ENCODE measurements around the gene ADAMTS4.

Gene ADAMTS4

DNA sequence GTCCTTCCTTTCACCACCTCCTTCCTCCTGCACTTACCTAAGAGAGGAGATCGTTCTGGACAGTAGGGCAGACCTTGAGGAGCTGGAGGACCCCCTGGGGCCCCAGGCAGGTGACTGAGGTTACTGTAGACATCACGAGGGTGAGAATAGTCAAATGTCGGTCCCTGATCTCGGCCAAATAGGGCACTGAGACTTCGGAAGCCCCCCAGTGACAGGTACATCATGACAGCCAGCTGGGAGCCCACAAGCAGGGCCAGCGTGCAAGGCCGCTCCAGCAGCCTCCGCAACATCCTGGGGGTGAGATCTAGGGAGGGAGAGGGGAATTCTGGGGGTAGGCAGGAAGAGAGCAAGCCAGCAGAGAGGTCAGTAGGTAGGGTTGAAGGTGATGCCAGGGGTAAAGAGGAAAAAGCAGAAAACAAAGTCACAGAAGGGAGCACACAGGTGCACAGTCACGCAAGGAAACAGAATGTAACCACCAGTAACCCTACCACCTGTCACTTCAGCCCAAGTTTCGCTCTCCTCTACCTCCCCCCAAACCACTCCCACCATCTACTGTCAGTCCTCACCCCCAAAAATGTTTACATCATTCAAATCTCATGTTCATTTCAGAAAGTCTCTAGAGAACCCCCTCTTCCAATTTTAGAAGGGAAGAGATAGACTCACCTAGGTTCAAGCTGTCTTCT lies 22.9 kb downstream of the ADAMTS4 start:
- DNase-seq (ENCODE audit: low read depth in 1 of 2, low spot score in 1 of 2): no peak

DNA sequence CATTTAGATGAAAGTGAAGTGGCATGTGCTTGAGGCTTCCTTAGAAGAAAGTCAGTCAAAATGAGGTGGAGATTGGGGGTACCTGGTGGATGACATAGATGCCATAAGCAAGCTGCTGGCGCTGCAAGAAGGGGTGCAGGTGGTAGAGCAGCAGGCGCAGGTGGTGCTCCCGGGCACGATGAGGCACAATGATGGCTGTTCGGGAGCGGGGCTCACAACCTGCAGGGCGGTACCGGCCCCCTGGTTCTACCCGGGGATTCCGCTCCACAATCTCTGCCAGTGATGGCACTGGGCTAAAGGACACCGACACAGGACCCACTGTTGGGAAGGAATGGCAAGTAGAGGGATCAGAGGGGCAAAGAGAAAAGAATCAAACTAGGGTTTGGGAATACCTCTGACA lies 23.9 kb downstream of the ADAMTS4 start:
- DNase-seq (ENCODE audit: low read depth in 1 of 2, low spot score in 1 of 2): no peak

DNA sequence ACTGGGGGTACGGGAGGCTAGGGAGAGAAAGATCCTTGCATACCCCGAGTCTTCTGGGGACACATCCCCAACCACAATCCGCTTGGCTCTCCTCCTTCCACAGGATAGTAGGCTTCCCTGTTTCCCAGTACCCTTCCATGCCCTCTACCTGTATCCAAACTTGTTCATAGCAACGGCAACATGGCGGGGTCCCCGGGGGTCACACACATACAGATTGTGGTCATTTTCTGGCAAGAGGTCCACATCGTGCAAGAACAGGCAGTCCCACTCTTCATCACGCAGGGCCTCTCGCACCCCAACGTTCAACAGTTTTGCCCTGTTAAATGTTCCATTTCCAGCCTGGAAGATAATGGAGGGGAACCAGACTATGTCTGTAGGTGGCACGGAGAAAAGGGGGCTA lies 25.1 kb downstream of the ADAMTS4 start:
- no peak for DNase-seq (ENCODE audit: low read depth in 1 of 2, low spot score in 1 of 2)

DNA sequence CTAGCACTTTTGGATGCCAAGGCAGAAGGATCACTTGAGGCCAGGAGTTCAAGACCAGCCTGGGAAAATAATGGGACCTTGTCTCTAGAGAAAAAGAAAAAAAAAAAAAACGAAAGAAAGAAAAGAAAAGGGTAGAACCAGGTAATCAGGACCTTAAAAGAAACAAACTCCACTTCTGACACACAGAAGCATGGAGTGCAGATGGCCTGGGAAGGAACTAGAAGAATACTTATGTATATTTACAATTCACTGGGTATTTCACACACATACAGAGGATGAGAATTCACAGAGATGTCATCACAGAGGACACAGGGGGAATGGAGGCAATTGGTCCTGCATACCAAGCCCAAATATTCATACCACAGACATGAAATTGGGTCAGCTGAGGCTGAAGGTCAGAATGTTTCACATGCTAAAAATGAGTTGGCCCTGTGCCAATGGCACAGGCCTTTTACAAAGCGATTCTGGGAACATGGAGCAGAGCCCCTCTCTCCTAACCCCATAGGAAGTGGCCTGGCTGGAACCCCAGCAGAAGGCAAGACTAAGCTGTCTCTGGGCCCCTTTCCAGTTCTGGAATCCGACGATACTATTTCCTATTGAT lies 26.0 kb downstream of the ADAMTS4 start:
- DNase-seq (ENCODE audit: low read depth in 1 of 2, low spot score in 1 of 2): no peak

DNA sequence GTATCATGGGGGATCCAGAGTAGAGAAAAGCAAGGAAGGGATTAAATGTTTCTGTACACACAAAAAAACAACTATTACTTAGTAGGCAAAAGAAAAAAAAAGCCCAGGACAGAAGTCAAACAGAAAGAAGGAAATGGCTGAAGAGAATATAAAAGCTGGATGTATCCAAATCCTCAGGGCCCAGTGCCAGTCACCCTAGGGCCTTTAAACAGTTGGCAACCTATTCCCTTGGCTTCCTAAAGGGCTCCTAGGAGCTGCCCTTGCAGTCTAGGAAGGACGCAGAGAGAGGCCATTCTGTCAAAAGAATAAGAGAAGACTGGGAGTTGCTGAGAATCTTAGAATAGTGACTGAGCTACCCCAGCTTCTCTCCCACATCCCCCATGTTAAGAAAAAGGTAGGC lies 26.5 kb downstream of the ADAMTS4 start:
- DNase-seq (ENCODE audit: low read depth in 1 of 2, low spot score in 1 of 2): no peak

DNA sequence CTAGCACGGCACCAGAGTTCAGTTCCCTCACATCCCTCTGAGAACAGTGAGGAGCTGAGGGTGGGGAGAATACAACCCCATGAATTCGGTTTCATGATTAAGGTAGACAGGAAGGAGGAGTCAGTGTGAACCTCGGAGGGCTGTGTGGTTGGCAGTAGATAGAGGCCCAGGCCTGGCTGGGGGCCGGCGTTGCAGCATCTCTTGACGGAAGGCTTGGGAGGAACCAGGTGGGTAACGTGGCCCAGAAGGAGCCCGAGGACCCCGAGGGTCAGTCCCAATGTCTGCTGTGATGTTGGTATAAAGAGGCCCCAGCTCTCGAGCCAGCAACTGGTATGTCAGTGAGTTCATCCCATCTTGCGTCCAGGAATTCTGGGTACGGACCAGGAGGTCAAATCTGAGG lies 27.2 kb downstream of the ADAMTS4 start:
- DNase-seq (ENCODE audit: low read depth in 1 of 2, low spot score in 1 of 2): no peak

DNA sequence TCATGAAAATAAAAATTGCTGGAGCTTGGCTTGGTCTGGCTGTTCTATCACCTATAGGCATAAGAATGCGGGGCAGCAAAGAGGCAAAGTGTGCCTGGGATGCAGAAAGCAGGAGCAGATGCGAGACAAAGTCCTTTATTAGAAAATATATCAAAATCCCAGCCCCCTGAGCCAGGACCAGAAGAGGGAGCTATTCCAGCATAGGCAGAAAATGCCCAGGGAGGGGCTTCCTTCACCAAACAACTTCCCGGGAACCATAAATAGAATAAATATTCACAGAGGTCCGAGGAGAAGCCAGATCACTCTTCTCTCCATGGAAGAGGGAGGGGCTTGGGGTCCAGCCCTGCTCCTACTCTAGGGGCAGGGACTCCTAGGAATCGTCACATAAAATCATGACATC lies 27.7 kb downstream of the ADAMTS4 start:
- DNase-seq (ENCODE audit: low read depth in 1 of 2, low spot score in 1 of 2): no peak

DNA sequence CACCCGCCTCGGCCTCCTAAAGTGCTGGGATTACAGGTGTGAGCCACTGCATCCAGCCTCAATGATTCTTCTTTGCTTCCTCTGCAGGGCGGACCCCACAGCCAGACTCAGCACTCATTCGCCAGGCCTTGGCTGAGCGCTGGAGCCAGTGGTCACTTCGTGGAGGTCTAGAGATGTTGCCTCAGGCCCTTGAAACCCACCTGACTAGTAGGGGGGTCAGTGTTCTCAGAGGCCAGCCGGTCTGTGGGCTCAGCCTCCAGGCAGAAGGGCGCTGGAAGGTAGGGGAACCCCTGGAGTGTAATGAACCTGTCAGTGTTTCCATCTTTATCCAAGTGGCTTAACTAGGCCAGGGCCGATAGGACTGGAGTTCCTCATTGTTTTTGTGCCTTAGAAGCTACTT lies 29.9 kb downstream of the ADAMTS4 start:
- no peak for DNase-seq (ENCODE audit: low read depth in 1 of 2, low spot score in 1 of 2)

DNA sequence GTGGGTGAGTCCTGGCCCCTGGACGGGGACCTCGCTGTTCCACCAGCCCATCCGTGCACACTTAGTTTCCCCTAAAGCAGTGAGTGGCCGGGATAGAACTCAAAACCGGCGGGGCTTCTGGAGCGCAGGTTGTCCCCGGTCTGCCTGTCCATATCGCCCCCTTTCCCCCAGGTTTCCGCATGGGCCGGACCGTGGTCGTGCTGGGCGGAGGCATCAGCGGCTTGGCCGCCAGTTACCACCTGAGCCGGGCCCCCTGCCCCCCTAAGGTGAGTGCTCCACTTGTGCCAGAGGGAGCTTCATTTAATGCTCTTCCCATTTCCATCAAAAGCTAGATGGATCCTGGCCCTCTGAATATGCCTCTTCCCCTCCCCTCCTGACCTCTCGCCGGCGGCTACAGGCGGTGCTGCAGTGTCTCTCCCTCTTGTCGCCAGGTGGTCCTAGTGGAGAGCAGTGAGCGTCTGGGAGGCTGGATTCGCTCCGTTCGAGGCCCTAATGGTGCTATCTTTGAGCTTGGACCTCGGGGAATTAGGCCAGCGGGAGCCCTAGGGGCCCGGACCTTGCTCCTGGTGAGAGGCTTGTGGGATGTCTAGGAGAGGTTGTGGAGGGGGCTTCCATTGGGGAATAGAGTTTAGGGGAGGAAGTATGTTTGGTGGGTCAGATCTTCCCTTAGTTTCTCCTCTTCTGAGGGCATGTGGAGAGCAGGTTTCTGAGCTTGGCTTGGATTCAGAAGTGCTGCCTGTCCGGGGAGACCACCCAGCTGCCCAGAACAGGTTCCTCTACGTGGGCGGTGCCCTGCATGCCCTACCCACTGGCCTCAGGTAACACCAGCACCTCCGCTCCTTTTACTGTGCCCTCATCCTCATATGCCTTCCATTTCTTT lies 31.9 kb downstream of the ADAMTS4 start:
- DNase-seq (ENCODE audit: low read depth in 1 of 2, low spot score in 1 of 2): no peak

DNA sequence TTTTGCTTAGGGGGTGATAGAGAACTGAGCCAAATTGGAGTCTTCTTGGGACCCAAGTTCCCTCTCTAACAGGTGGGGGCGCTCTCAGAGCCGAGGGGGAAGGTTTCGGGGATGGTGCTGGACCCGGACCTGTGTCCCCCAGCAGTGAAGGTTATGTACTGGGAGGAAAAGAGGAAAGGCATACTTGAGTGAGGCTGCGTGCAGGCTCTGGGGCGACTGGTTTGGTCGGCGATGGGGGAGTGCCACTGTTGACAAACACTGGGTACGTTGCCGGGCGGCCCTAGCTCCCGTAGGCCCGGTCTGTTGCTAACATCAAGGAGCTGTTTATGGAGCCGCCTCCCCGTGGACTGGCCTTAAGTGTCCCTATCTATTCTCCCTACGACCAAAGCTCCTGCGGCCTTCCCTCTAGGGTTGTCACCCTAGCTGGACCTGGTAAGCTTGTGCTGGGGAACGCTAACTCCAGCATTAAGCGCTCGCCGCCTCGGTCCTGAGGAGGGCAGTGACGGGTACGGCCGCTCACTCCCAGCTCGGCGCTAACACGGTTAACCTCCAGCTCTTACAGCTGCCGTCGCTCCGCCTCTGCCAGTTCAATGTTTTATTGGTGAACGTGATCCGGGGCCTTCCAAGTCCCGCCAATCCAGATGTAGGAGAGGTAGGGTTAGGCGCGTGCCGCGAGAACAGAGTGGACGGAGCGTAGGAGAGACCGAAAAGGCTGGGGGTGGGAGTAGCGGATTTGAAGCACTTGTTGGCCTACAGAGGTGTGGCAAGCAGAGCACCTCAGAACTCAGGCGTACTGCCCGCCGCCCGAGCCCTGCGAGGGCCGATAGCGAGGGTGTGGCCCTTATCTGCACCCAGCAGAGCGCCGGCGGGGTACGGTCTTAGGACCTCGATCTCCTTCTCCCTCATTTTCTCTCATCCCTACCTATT lies 32.8 kb downstream of the ADAMTS4 start, which contains the start of gene PPOX:
Gene PPOX, plus strand, starts transcription at position 685 of the 927 bp plus-strand sequence. CDS start 422 bp downstream, outside the sequence.
- peak; percentile 76 to 81 for DNase-seq (ENCODE audit: low read depth in 1 of 2, low spot score in 1 of 2)

DNA sequence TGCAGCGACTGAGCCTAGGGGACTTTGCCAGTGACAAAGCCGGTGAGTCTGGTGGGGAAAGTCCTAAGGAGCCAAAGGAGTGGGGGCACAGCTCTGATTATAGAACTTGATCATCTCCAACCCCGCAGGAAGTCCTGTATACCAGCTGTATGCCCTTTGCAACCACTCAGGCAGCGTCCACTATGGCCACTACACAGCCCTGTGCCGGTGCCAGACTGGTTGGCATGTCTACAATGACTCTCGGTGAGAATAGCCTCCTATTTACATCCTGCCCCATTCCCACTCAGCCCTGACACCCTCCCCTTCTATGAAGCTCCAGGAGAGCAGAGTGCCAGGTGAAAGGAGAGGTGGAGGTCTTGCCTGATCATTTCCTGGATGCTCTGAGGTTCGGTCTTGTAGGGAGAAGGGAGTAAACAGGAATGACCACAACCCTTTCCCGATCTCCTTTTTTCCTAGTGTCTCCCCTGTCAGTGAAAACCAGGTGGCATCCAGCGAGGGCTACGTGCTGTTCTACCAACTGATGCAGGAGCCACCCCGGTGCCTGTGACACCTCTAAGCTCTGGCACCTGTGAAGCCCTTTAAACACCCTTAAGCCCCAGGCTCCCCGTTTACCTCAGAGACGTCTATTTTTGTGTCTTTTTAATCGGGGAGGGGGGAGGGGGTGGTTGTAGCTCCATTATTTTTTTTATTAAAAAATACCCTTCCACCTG lies 33.8 kb downstream of the ADAMTS4 start:
- DNase-seq (ENCODE audit: low read depth in 1 of 2, low spot score in 1 of 2): no peak

DNA sequence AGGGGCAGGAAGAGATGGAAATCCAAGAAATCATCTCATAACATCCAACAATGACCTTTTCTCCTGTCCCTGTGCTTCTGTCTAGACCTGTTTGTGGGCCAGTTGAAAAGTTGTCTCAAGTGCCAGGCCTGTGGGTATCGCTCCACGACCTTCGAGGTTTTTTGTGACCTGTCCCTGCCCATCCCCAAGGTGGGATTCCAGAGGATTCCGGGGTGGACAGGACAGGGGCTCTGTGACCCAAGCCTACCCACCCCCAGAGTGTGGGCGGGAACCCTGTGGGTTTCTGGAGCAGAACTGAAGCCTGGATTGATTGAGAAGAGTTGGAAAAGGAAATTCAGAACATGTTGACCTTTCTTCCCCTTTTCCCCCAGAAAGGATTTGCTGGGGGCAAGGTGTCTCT lies 35.1 kb downstream of the ADAMTS4 start:
- DNase-seq (ENCODE audit: low read depth in 1 of 2, low spot score in 1 of 2): no peak

DNA sequence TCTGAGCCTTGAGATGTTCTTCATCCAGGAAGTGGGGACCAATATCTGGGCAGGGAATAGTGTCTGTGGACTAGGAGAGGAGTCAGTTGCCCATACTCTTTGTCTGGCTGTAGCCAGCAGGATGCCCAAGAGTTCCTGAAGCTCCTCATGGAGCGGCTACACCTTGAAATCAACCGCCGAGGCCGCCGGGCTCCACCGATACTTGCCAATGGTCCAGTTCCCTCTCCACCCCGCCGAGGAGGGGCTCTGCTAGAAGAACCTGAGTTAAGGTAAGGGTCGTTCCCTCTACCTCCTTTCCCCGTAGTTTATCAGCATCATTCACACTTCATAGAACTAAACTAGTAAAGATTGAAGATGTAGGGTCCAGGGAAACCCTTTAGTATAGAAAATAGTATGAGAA lies 36.0 kb downstream of the ADAMTS4 start:
- no peak for DNase-seq (ENCODE audit: low read depth in 1 of 2, low spot score in 1 of 2)

DNA sequence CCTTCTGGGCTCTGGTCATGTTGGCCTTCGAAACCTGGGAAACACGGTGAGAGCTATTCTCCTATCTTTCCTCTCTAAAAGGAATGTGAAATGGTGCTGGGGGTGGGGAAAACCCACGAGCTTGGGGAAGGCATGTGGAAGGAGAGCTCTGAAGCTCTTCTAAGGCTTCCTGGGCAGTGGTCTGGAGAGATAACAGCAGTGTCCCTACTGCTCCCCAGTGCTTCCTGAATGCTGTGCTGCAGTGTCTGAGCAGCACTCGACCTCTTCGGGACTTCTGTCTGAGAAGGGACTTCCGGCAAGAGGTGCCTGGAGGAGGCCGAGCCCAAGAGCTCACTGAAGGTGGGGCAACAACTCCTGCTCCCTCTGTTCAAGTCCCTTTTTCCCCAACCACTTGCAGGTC lies 36.8 kb downstream of the ADAMTS4 start:
- DNase-seq (ENCODE audit: low read depth in 1 of 2, low spot score in 1 of 2): no peak

DNA sequence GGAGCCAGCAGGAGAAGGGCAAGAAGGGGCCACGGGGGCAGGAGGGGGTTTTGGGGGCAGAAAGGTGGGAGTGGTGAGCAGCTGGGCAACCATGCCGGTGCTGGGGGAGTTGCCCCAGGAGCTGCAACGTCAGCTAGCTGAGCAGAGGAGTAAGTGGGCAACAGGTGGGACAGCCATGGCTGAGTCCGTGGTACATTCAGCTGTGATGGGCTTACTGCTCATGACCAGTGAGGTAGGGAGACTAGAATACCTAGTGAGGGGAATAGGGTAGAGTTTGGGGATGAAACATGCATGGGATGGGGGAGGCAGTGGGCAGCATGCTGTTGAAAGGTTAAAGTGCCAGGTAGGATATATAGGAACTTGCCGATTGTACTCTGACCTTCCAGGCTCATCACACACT lies 37.2 kb downstream of the ADAMTS4 start:
- DNase-seq (ENCODE audit: low read depth in 1 of 2, low spot score in 1 of 2): no peak

DNA sequence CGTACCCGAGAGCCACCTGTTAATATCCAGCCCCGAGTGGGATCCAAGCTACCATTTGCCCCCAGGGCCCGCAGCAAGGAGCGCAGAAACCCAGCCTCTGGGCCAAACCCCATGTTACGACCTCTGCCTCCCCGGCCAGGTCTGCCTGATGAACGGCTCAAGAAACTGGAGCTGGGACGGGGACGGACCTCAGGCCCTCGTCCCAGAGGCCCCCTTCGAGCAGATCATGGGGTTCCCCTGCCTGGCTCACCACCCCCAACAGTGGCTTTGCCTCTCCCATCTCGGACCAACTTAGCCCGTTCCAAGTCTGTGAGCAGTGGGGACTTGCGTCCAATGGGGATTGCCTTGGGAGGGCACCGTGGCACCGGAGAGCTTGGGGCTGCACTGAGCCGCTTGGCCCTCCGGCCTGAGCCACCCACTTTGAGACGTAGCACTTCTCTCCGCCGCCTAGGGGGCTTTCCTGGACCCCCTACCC lies 38.1 kb downstream of the ADAMTS4 start:
- DNase-seq (ENCODE audit: low read depth in 1 of 2, low spot score in 1 of 2): no peak

DNA sequence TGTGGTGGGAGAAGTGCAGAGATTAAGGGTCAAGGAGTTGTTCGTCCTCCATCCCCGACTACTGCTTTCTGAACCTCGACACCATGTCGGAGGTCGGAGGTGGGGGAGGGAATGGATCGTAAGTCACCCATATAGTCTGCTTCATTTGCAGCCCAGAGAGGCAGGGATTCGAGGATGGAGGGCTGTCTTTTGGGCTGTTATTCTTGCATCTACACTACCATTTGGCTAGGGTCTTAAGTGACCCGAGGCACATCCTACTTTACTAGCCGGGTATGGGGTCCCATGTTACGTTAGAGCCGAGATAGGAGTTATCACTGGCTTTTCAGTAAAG lies 39.0 kb downstream of the ADAMTS4 start:
- no peak for DNase-seq (ENCODE audit: low read depth in 1 of 2, low spot score in 1 of 2)

DNA sequence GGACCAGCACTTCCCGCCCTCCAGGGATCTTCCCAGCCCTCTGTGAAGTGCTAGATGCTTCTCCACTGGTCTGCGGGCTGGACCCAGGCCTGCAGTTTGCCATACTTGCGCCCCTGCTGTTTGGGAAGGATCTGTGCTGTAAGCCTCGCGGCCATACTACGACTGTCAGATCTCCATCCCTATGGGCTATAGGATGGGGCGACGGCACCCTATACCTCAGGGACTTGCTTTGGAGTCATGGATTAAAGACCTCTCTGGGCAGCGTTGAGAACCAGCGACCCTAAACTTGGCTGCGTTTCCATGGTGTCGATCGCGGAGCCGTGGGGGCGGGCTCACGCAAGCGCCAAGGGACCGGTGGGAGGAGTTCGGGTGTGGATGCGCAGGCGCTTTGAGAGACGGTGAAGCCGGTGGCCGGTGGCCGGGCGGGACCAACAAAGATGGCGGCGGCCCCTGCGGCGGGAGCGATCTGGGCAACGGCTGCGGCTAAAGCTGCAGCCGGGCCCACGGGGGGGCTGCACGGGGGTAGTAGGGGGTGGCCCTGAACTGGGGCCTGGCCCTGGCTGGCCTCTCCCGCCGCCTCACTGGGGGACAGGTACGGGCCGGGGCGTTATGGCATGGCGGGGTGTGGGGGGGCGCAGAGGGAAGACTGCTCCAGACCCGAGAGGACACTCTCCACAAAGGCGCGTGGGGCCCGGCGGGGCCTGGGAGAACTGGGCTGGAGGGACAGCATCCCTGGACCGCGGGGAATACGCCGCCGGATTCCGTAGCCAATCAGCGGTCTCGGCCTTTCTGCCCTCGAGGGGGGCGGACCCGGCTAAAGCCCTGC lies 39.6 kb downstream of the ADAMTS4 start, which contains the start of gene USP21:
Gene USP21, plus strand, starts transcription at position 414 of the 826 bp plus-strand sequence. CDS start 1,141 bp downstream, outside the sequence.
- peak; percentile 82 to 88 for DNase-seq (ENCODE audit: low read depth in 1 of 2, low spot score in 1 of 2)

DNA sequence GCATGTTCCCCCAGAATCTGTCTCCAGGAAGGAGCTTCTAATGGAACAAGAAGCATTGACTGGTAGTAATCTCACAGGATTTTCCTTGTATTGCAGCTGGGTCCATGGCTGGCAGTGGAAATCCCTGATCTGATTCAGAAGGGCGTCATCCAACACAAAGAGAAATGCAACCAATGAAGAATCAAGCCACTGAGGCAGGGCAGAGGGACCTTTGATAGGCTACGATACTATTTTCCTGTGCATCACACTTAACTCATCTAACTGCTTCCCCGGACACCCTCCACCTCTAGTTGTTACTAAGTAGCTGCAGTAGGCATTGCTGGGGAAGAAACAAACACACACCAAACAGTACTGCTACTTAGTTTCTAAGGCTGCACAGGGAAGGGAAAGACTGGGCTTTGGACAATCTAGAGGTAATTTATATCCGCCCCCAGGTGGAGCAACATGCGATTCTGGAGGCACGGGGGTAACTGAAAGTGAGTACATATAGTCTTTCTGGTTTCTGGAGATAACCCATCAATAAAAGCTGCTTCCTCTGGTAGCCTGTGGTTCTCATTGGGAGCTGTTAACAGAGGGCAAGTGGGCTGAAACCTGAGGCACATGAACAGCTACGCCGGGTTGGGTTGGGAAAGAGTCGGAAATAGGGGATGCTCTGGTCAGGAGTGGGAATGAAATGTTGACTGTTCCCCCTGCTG lies 40.4 kb downstream of the ADAMTS4 start:
- no peak for DNase-seq (ENCODE audit: low read depth in 1 of 2, low spot score in 1 of 2)
